K562 (cell line): ENCODE results near the gene PIP4K2A. TPM values are rescaled to one million over a fixed set of nuclear protein-coding genes. Genes with fewer than 3 reads are reported as not detected.

ENCODE experiments used
- KLF16 ChIP-seq: IDR thresholded peaks from 2 replicates; pipeline ENCODE4 v1.6.1; 2016; ENCODE audit warnings: antibody characterized with exemption
- MCM5 ChIP-seq: fragments of 450-650 bp; IDR thresholded peaks from 2 replicates; pipeline ENCODE4 v1.6.1; 2016; ENCODE audit warnings: low read depth
- MNT ChIP-seq, 2 experiments: fragments of 450-650 bp; conservative IDR thresholded peaks; 2 replicates each; pipeline ENCODE4 v1.6.1; 2017; ENCODE audit warnings: mild to moderate bottlenecking in 2 of 2, moderate library complexity in 2 of 2
- RAD51 ChIP-seq: fragments of 450-650 bp; IDR thresholded peaks from 2 replicates; pipeline ENCODE4 v1.7.1; 2016; ENCODE audit warnings: low read depth, mild to moderate bottlenecking, borderline replicate concordance
- SRSF3 ChIP-seq: fragments of 200-400 bp; formaldehyde crosslinking; IDR thresholded peaks from 2 replicates; pipeline ENCODE4 v1.6.1; 2016; ENCODE audit warnings: mild to moderate bottlenecking, low read length, moderate library complexity; ENCODE audit not compliant: insufficient read depth
- TEAD4 ChIP-seq, 2 experiments: sonication (generic) in 1 of 2; formaldehyde crosslinking in 1 of 2; IDR thresholded peaks; 2 replicates each; pipeline versions ENCODE4 v1.6.1 to v1.8.0; 2012 to 2022; ENCODE audit warnings: borderline replicate concordance in 1 of 2, inconsistent platforms in 1 of 2, low read length in 1 of 2, mild to moderate bottlenecking in 1 of 2, missing genetic modification reagents in 1 of 2
- THRAP3 ChIP-seq: fragments of 450-650 bp; IDR thresholded peaks from 2 replicates; pipeline ENCODE4 v1.6.1; 2016; ENCODE audit warnings: mild to moderate bottlenecking, inconsistent platforms, borderline replicate concordance
- ZNF124 ChIP-seq: sonication (generic); formaldehyde crosslinking; IDR thresholded peaks from 2 replicates; pipeline ENCODE4 v1.8.1; 2022; ENCODE audit warnings: missing genetic modification reagents
- ZNF143 ChIP-seq: sonication (generic); formaldehyde crosslinking; IDR thresholded peaks from 2 replicates; pipeline ENCODE4 v1.9.0; 2022; ENCODE audit warnings: mild to moderate bottlenecking, missing genetic modification reagents
- ZNF232 ChIP-seq: sonication (generic); formaldehyde crosslinking; IDR thresholded peaks from 2 replicates; pipeline ENCODE4 v1.8.0; 2022; ENCODE audit warnings: mild to moderate bottlenecking, missing genetic modification reagents
- ZNF347 ChIP-seq: fragments of 450-650 bp; formaldehyde crosslinking; IDR thresholded peaks from 2 replicates; pipeline ENCODE4 v1.4.0; 2020; ENCODE audit warnings: low read depth, mild to moderate bottlenecking, moderate library complexity
- ZNF431 ChIP-seq: sonication (generic); formaldehyde crosslinking; IDR thresholded peaks from 2 replicates; pipeline ENCODE4 v1.8.0; 2022; ENCODE audit warnings: mild to moderate bottlenecking, missing genetic modification reagents
- polyA plus RNA-seq, 8 experiments: library from polyadenylated mRNA; depleted of rRNA in 4 of 8; stranded (reverse) in 5 of 8; unstranded in 3 of 8; fragments of >200 nt; fragmentation: Nextera tagmentation in 2 of 8; fragmentation: Illumina TruSeq in 1 of 8; extraction: Ambion mirVana in 2 of 8; extraction: Trizol in 1 of 8; gene quantifications; 2 replicates each; pipeline versions ENCODE4 v1.2.1 to v1.2.3, GENCODE V29; 2011 to 2014; ENCODE audit warnings: inconsistent platforms in 1 of 8, missing spikeins in 1 of 8
- total RNA-seq, 7 experiments: library from RNA; depleted of rRNA in 6 of 7; stranded (reverse); fragments of >200 nt in 6 of 7; fragmentation: Illumina TruSeq in 2 of 7; extraction: Trizol in 2 of 7; gene quantifications; 2 replicates each; pipeline versions ENCODE4 v1.2.1 to v1.2.3, GENCODE V29; 2011 to 2021; ENCODE audit warnings: low replicate concordance in 1 of 7
- TF ChIP-seq, protein P1 (sequence below), 2 experiments: fragments of 450-650 bp; IDR thresholded peaks; 2 replicates each; pipeline ENCODE4 v1.6.1; 2016; ENCODE audit warnings: mild to moderate bottlenecking in 2 of 2, borderline replicate concordance in 1 of 2, low read depth in 1 of 2, moderate library complexity in 1 of 2
- TF ChIP-seq, protein P2 (sequence below): sonication (generic); formaldehyde crosslinking; IDR thresholded peaks from 2 replicates; pipeline ENCODE4 v1.8.0; 2022; ENCODE audit warnings: mild to moderate bottlenecking, missing genetic modification reagents

PIP4K2A gene
- total and polyA plus RNA-seq, 9 of the 15 experiments (the other 6 are each of a cell fraction or from before 2014, with no cell fraction given): 35.6 to 117 (median 71.9) TPM

- TF ChIP-seq, protein P1, sequence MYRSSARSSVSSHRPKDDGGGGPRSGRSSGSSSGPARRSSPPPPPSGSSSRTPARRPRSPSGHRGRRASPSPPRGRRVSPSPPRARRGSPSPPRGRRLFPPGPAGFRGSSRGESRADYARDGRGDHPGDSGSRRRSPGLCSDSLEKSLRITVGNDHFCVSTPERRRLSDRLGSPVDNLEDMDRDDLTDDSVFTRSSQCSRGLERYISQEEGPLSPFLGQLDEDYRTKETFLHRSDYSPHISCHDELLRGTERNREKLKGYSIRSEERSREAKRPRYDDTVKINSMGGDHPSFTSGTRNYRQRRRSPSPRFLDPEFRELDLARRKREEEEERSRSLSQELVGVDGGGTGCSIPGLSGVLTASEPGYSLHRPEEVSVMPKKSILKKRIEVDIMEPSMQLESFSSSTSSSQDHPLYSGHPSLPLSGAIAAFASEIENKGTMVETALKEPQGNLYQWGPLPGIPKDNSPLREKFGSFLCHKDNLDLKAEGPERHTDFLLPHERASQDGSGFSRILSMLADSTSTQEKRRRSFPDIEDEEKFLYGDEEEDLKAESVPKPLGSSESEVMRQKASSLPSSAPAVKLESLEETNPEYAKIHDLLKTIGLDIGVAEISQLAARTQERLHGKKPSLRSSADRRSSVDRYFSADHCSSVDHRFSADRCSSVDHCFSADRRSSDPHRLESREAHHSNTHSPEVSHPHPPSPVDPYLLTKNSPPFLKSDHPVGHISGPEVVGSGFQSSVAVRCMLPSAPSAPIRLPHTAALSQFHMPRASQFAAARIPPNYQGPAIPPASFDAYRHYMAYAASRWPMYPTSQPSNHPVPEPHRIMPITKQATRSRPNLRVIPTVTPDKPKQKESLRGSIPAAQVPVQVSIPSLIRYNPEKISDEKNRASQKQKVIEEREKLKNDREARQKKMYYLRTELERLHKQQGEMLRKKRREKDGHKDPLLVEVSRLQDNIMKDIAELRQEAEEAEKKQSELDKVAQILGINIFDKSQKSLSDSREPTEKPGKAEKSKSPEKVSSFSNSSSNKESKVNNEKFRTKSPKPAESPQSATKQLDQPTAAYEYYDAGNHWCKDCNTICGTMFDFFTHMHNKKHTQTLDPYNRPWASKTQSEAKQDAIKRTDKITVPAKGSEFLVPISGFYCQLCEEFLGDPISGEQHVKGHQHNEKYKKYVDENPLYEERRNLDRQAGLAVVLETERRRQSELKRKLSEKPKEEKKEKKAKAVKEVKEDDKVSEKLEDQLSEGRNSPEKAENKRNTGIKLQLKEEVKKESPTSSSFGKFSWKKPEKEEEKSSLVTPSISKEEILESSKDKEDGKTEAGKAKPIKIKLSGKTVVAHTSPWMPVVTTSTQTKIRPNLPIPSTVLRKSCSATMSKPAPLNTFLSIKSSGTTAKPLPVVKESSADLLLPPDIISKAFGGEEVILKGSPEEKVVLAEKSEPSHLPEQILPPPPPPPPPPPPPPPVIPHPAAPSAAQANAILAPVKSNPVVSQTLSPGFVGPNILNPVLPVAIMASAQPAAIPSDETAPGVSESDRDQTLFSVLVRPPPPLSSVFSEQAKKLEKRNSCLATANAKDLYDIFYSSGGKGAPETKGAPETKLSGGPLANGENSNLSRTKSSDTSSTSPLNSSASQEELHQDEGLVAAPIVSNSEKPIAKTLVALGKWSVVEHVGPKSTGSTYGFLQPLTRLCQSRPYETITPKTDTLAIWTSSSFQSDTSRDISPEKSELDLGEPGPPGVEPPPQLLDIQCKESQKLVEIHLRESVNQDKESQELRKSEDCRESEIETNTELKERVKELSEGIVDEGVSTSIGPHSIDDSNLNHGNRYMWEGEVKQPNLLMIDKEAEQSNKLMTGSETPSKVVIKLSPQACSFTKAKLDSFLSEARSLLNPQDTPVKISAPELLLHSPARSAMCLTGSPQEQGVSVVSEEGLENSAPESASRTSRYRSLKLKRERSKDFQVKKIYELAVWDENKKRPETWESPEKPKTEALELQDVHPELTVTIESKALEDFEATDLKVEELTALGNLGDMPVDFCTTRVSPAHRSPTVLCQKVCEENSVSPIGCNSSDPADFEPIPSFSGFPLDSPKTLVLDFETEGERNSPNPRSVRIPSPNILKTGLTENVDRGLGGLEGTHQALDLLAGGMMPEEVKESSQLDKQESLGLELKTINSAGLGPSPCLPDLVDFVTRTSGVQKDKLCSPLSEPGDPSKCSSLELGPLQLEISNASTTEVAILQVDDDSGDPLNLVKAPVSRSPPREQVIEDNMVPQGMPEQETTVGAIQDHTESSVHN (IDR thresholded peaks at IDR 0.05; ENCODE audit: borderline replicate concordance in 1 of 2, low read depth in 1 of 2): no peak
- TF ChIP-seq ZNF124 (CRISPR knock-in tag) (no peak), MNT (conservative IDR thresholded peaks at IDR 0.05) (no peak), SRSF3 (no peak), KLF16 (no peak), THRAP3 (no peak), RAD51 (no peak), ZNF232 (CRISPR knock-in tag) (no peak), MCM5 (no peak), ZNF143 (CRISPR knock-in tag) (no peak), ZNF431 (CRISPR knock-in tag) (no peak), ZNF347 (CRISPR knock-in tag) (no peak), TEAD4 (IDR thresholded peaks at IDR 0.05; ENCODE audit: low read length) (peak; percentile 67), TEAD4 (CRISPR knock-in tag; IDR thresholded peaks at IDR 0.05; ENCODE audit: borderline replicate concordance) (no peak)
- TF ChIP-seq, protein P2, sequence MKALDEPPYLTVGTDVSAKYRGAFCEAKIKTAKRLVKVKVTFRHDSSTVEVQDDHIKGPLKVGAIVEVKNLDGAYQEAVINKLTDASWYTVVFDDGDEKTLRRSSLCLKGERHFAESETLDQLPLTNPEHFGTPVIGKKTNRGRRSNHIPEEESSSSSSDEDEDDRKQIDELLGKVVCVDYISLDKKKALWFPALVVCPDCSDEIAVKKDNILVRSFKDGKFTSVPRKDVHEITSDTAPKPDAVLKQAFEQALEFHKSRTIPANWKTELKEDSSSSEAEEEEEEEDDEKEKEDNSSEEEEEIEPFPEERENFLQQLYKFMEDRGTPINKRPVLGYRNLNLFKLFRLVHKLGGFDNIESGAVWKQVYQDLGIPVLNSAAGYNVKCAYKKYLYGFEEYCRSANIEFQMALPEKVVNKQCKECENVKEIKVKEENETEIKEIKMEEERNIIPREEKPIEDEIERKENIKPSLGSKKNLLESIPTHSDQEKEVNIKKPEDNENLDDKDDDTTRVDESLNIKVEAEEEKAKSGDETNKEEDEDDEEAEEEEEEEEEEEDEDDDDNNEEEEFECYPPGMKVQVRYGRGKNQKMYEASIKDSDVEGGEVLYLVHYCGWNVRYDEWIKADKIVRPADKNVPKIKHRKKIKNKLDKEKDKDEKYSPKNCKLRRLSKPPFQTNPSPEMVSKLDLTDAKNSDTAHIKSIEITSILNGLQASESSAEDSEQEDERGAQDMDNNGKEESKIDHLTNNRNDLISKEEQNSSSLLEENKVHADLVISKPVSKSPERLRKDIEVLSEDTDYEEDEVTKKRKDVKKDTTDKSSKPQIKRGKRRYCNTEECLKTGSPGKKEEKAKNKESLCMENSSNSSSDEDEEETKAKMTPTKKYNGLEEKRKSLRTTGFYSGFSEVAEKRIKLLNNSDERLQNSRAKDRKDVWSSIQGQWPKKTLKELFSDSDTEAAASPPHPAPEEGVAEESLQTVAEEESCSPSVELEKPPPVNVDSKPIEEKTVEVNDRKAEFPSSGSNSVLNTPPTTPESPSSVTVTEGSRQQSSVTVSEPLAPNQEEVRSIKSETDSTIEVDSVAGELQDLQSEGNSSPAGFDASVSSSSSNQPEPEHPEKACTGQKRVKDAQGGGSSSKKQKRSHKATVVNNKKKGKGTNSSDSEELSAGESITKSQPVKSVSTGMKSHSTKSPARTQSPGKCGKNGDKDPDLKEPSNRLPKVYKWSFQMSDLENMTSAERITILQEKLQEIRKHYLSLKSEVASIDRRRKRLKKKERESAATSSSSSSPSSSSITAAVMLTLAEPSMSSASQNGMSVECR: no peak
Observed at GRCh38 chr10:22736134-22736533, 21.8 kb upstream of the PIP4K2A start (continued).
